Lower lobe of right lung (tissue), 2 donors: ENCODE results near the gene HIF1AN. TPM values are rescaled to one million over a fixed set of nuclear protein-coding genes. Genes with fewer than 3 reads are reported as not detected.

ENCODE experiments used
- ATAC-seq, 2 donors: fragments of 200-7000 bp; cut with Tn5 transposase; one replicate each; pipeline ENCODE4 v1.9.1; 2020 to 2022; ENCODE audit warnings: mild to moderate bottlenecking in 2 of 2, moderate library complexity in 2 of 2
- DNase-seq: peaks from one replicate; pipeline ENCODE4 v3.0.0-alpha.2; 2020
- H3K27ac ChIP-seq: fragments of 200-600 bp; one replicate; pipeline ENCODE4 v1.8.0; 2022
- H3K27me3 ChIP-seq: fragments of 200-600 bp; one replicate; pipeline ENCODE4 v1.8.0; 2022; ENCODE audit warnings: low read depth
- H3K36me3 ChIP-seq: fragments of 200-600 bp; one replicate; pipeline ENCODE4 v1.8.0; 2022; ENCODE audit warnings: mild to moderate bottlenecking
- H3K4me1 ChIP-seq: fragments of 200-600 bp; one replicate; pipeline ENCODE4 v1.8.0; 2022
- H3K4me3 ChIP-seq: fragments of 200-600 bp; one replicate; pipeline ENCODE4 v1.8.0; 2022; ENCODE audit warnings: mild to moderate bottlenecking
- H3K9me3 ChIP-seq: fragments of 200-600 bp; one replicate; pipeline ENCODE4 v1.8.0; 2022
- intact Hi-C: fragments of 100-400 bp; cut with DNase I; formaldehyde crosslinking; loops from one replicate; pipeline ENCODE4 v1.11.0; 2022
- long read RNA-seq: library from polyadenylated mRNA; unstranded; transcript quantifications from one replicate; pipeline ENCODE4 v2.0.0, GENCODE V29; 2021
- total RNA-seq: library from RNA; stranded (reverse); fragmentation: NEBNext Ultra II Directional; extraction: Animal tissue kit (Norgen Biotek cat#: 25700); gene quantifications from one replicate; pipeline ENCODE4 v1.2.1, GENCODE V29; 2021
- TF ChIP-seq, protein P1 (sequence below): fragments of 200-600 bp; IDR thresholded peaks from one replicate; pipeline ENCODE4 v1.8.0; 2022; ENCODE audit warnings: antibody characterized with exemption, mild to moderate bottlenecking
- donor health status: DM: no; HTN: yes; CAD: no; lungs with severe emphysema.

HIF1AN gene
- 35.6 TPM for total RNA-seq
- long read RNA-seq, full-length matches to known transcripts = 59 of 91 reads
- long read RNA-seq, partial matches to known transcripts = 7 of 91 reads
- long read RNA-seq, other reads (novel, unspliced or antisense) = 25 of 91 reads

DNA sequence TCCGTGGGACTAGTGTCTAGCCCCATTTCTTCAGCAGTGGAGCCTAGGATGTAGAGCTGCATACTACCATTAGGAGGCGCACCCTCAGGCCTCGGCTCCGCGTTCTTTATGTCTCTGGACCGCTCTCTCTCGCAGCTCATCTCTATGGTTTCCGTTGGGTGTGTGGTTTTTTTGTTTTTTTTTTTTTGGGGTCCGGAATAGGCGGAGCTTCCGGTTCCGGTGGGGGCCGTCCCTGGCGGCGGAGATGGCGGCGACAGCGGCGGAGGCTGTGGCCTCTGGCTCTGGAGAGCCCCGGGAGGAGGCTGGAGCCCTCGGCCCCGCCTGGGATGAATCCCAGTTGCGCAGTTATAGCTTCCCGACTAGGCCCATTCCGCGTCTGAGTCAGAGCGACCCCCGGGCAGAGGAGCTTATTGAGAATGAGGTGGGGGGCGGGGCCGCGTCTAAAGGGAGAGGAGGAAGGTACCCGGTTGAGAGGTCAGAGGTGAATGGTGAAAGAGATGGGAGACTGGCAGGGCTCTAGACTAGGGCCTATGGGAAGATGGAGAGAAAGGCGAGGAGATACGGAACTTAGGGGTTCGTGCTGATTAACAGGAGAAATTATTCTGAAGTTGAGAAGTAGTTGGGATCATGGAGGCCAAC lies at the start of gene HIF1AN:
Gene HIF1AN (plus strand): TSS at position 229 of the 639 bp plus-strand sequence. CDS start 16 bp downstream, at position 245.
- intact Hi-C loops = no loop called here
- peak within 1 kb of the TSS; percentile 88 for H3K4me3 ChIP-seq
- DNase-seq (peak; percentile 95), ATAC-seq (peak; percentile 98 to 100)
- H3K9me3 ChIP-seq = no peaks in the 10 kb centered on the region
- TF ChIP-seq, protein P1, sequence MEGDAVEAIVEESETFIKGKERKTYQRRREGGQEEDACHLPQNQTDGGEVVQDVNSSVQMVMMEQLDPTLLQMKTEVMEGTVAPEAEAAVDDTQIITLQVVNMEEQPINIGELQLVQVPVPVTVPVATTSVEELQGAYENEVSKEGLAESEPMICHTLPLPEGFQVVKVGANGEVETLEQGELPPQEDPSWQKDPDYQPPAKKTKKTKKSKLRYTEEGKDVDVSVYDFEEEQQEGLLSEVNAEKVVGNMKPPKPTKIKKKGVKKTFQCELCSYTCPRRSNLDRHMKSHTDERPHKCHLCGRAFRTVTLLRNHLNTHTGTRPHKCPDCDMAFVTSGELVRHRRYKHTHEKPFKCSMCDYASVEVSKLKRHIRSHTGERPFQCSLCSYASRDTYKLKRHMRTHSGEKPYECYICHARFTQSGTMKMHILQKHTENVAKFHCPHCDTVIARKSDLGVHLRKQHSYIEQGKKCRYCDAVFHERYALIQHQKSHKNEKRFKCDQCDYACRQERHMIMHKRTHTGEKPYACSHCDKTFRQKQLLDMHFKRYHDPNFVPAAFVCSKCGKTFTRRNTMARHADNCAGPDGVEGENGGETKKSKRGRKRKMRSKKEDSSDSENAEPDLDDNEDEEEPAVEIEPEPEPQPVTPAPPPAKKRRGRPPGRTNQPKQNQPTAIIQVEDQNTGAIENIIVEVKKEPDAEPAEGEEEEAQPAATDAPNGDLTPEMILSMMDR = peak; percentile 88
- peaks cover 37% of the 10 kb centered on the region for H3K4me1 ChIP-seq
- no peaks in the 10 kb centered on the region for H3K27me3 ChIP-seq
- H3K27ac ChIP-seq = peak within 1 kb of the TSS; percentile 67
- peaks cover 35% of the 10 kb centered on the region for H3K36me3 ChIP-seq

DNA sequence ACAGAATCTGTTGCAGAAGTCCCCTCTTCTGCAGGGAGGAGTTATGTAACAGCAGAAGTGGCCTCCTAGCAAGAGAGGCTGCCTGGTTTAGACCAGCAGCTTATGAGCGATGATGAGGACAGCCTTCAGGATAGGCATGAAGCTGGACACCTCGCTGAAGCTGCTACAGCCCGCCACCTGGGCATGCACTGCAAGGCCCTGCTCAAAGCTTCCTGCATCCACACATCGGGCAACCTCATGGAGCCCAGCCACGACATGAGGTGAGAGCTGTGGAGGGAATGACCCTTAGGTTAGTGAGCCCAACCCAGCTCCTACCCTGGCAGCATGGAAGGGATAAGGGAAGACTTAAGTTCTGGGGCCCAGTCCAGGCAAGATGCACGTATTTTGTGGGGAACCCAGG lies 48.2 kb upstream of the HIF1AN start:
- ATAC-seq (no peak), DNase-seq (no peak)
- TF ChIP-seq, protein P1 = no peak
- peaks cover 40% of the 10 kb centered on the region for H3K36me3 ChIP-seq
- no peak overlapping the region for H3K4me3 ChIP-seq
- peaks cover 6% of the 10 kb centered on the region for H3K27me3 ChIP-seq
- no peaks in the 10 kb centered on the region for H3K9me3 ChIP-seq
- H3K4me1 ChIP-seq = peaks cover 6% of the 10 kb centered on the region
- H3K27ac ChIP-seq = no peak overlapping the region
- intact Hi-C loops = no loop called here

DNA sequence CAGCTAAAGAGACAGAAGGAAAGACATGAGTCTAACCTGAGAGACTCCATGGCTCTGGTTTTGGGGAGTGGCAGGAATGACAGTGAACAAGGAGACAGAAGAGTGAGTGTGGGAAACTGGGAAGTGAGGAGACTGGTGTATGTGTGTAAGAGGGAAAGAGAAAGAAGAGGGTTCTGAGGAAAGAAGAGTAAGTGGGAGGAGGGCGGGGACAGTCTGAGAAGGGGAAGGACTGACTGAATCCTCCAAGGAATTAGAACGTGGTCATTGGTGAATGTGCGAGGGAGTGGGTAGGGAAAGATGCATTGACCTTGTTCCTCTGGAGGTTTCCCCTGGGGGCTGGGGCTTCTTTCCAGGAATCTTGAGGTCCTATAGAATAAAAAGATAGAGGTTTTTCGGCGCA lies 46.3 kb upstream of the HIF1AN start:
- TF ChIP-seq, protein P1 = no peak
- H3K4me3 ChIP-seq = no peak overlapping the region
- peak; percentile 52 to 53 for ATAC-seq
- no peaks in the 10 kb centered on the region for H3K27me3 ChIP-seq
- no peak for DNase-seq
- peaks cover 41% of the 10 kb centered on the region for H3K36me3 ChIP-seq
- no peaks in the 10 kb centered on the region for H3K4me1 ChIP-seq
- H3K27ac ChIP-seq = no peak overlapping the region
- no peaks in the 10 kb centered on the region for H3K9me3 ChIP-seq
- intact Hi-C loops = no loop called here

DNA sequence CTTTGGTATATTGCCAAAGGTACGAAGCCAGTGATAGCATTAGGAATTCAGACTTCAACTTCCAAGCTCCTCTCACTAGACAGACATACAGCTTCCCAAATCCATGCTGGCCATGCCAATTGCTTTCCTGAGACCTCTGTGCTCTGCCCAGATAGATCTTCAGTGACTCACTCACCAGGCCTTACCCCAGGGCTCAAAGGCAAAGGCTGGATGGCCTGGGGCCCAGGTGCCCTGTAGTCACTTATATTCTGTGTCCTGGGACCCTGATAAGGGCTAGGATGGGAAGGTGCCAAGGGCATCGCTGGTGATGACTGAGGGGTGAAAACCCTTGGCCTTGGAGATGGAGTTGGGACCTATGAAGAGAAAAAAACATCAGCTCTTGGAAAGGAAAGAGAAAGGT lies 45.2 kb upstream of the HIF1AN start:
- no peak for ATAC-seq
- TF ChIP-seq, protein P1 = no peak
- intact Hi-C loops = no loop called here
- no peaks in the 10 kb centered on the region for H3K27me3 ChIP-seq
- no peaks in the 10 kb centered on the region for H3K9me3 ChIP-seq
- H3K27ac ChIP-seq = no peak overlapping the region
- DNase-seq = no peak
- H3K4me1 ChIP-seq = no peaks in the 10 kb centered on the region
- no peak overlapping the region for H3K4me3 ChIP-seq
- H3K36me3 ChIP-seq = peaks cover 52% of the 10 kb centered on the region

DNA sequence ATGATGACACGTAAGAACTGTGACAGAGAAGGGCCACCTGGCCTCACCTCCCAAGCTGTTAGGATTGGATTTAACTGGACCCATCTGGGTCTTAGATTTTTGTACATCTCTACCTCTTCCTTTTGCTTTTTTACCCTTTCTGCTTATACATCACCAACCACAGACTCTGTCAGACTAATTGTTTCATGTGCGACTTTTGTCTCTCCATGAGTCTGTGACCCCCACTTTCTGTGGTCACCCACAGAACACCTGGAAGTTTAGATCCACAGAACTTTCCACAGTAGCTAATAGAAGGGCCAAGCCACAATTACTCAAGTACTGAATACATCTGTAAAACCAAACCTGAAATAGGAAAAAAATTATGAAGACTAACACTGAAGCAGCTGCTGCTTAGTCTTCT lies 39.2 kb upstream of the HIF1AN start:
- Histone ChIP-seq H3K4me3 (no peak overlapping the region), H3K9me3 (no peaks in the 10 kb centered on the region), H3K27me3 (no peaks in the 10 kb centered on the region), H3K4me1 (no peaks in the 10 kb centered on the region), H3K36me3 (peaks cover 70% of the 10 kb centered on the region), H3K27ac (no peak overlapping the region)
- ATAC-seq (no peak), DNase-seq (no peak)
- TF ChIP-seq, protein P1 = no peak
- intact Hi-C loops = no loop called here
